Measurements from ENCODE around the gene SLC6A13. TPM values are rescaled to one million over a fixed set of nuclear protein-coding genes. Genes with fewer than 3 reads are reported as not detected.
"Not testable (repeated sequence)": the region's sequence is repeated elsewhere in the genome, so short reads cannot be mapped to it uniquely, and the experiment has no call there.

Gene SLC6A13
- total RNA-seq (under 1 TPM in 1 of 2 donors, not detected in 1; 0.90 TPM), polyA plus RNA-seq (not detected)
- long read RNA-seq, donor 1: 0 reads
- long read RNA-seq, donor 2: 0 reads

DNA sequence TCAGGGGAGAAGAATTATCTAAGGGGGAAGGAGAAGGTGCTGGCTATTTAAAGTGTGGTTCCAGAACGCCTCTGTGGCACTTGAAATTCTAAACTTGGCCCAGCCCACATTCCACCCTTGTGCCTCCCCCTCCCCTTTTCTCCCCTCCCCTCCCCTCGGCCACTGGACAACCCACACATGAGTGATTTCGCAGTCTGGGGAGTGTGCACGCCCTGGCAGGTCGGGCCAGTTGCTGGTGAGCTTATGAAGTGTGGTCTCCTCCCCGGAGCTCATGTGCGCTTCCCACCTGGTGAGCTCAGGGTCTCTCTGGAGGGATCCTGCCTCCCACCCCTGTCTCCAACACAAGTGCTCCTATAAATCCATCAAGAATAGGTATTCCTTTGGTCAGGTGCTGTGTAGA is at the start of gene SLC6A13:
SLC6A13 (minus strand) TSS at position 20 of the 400 bp plus-strand sequence. CDS start 2,784 bp downstream, outside the sequence.
- 15 to 16% methylated on average over 7 of the region's 7 CpGs for WGBS, 2 donors
- Histone ChIP-seq H3K4me1 (ENCODE audit: control insufficient read depth in 1 of 2, insufficient read depth in 2 of 2, low read length in 2 of 2) (no peaks in the 10 kb centered on the region), H3K27ac (ENCODE audit: low read depth in 1 of 2, low read length in 2 of 2) (no peak within 1 kb of the TSS), H3K4me3 (ENCODE audit: low read length in 2 of 2) (no peak within 1 kb of the TSS), H3K9me3 (ENCODE audit: control insufficient read depth, low read length) (no peaks in the 10 kb centered on the region), H3K36me3 (ENCODE audit: control insufficient read depth in 1 of 2, insufficient read depth in 2 of 2, low read length in 1 of 2) (no peaks in the 10 kb centered on the region), H3K27me3 (ENCODE audit: control insufficient read depth in 1 of 2, insufficient read depth in 2 of 2, low read length in 1 of 2) (peaks cover 0 to 1% of the 10 kb centered on the region in 2 donors)
- no peak for DNase-seq
- ATAC-seq (ENCODE audit: low FRiP score): no peak
- intact Hi-C loops (cut with DNase I): no loop called here

- H3K4me3 ChIP-seq (ENCODE audit: low read length in 2 of 2): no peak overlapping the region
- intact Hi-C loops (cut with DNase I): no loop called here
- H3K27ac ChIP-seq (ENCODE audit: low read depth in 1 of 2, low read length in 2 of 2): no peak overlapping the region
- H3K36me3 ChIP-seq (ENCODE audit: control insufficient read depth in 1 of 2, insufficient read depth in 2 of 2, low read length in 1 of 2): peaks cover 7 to 13% of the 10 kb centered on the region in 2 donors
- H3K4me1 ChIP-seq (ENCODE audit: control insufficient read depth in 1 of 2, insufficient read depth in 2 of 2, low read length in 2 of 2): no peaks in the 10 kb centered on the region
- ATAC-seq (ENCODE audit: low FRiP score): no peak
- WGBS, 2 donors: 70 to 78% methylated on average over 2 of the region's 2 CpGs
- no peaks in the 10 kb centered on the region for H3K9me3 ChIP-seq (ENCODE audit: control insufficient read depth, low read length)
- no peaks in the 10 kb centered on the region for H3K27me3 ChIP-seq (ENCODE audit: control insufficient read depth in 1 of 2, insufficient read depth in 2 of 2, low read length in 1 of 2)
- DNase-seq: no peak
Observed at GRCh38 chr12:308511-308910, 45.9 kb upstream of the SLC6A13 start.

DNA sequence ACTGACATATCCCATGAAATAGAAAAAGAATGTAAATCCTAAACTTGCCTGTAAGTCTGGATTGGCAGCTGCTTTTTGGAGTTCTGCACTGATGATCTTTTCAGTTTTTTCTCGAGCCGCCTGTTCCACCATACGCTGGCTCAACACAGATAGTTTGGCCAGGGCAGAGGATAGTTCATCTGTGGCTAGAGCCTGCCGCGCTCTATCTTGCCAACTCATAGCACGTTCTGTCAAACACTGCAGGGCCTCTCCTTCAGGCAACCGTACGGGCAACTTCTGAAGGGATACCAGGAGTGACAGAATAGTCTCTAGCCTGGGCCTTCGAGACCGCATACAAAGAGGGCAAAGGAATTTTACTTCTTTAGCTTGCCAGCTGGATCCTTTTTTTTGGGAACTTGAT is 44.8 kb upstream of the SLC6A13 start:
- no peaks in the 10 kb centered on the region for H3K9me3 ChIP-seq (ENCODE audit: control insufficient read depth, low read length)
- WGBS, 2 donors: 92 to 94% methylated on average over 10 of the region's 10 CpGs
- no peak overlapping the region for H3K4me3 ChIP-seq (ENCODE audit: low read length in 2 of 2)
- no peak for ATAC-seq (ENCODE audit: low FRiP score)
- no peak overlapping the region for H3K27ac ChIP-seq (ENCODE audit: low read depth in 1 of 2, low read length in 2 of 2)
- peaks cover 7 to 9% of the 10 kb centered on the region in 2 donors for H3K36me3 ChIP-seq (ENCODE audit: control insufficient read depth in 1 of 2, insufficient read depth in 2 of 2, low read length in 1 of 2)
- DNase-seq: no peak
- intact Hi-C loops (cut with DNase I): no loop called here
- H3K27me3 ChIP-seq (ENCODE audit: control insufficient read depth in 1 of 2, insufficient read depth in 2 of 2, low read length in 1 of 2): no peaks in the 10 kb centered on the region
- no peaks in the 10 kb centered on the region for H3K4me1 ChIP-seq (ENCODE audit: control insufficient read depth in 1 of 2, insufficient read depth in 2 of 2, low read length in 2 of 2)

DNA sequence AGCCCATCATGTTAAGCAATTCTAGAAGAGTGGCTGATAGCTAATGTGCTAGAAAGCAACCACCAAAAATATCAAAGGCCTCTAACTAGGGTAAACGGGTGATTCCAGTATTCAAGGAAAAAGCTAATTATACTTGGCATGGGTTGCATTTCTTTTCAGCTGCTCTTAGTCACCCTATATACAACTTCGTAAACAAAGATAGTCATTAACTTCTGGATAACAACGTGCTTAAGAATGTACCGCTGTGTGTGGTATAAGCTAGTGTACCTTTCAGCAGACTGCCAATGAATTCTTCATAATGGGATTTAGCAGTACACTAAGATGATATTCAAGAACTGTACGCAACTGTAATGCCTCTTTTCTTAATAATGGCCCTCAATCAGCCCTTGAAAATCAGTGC is 42.2 kb upstream of the SLC6A13 start:
- WGBS, 2 donors: 81 to 85% methylated on average over 5 of the region's 5 CpGs
- intact Hi-C loops (cut with DNase I): no loop called here
- H3K36me3 ChIP-seq (ENCODE audit: control insufficient read depth in 1 of 2, insufficient read depth in 2 of 2, low read length in 1 of 2): peaks cover 4 to 7% of the 10 kb centered on the region in 2 donors
- H3K4me3 ChIP-seq (ENCODE audit: low read length in 2 of 2): no peak overlapping the region
- DNase-seq (no peak), ATAC-seq (ENCODE audit: low FRiP score) (no peak)
- H3K27ac ChIP-seq (ENCODE audit: low read depth in 1 of 2, low read length in 2 of 2): no peak overlapping the region
- no peaks in the 10 kb centered on the region for H3K4me1 ChIP-seq (ENCODE audit: control insufficient read depth in 1 of 2, insufficient read depth in 2 of 2, low read length in 2 of 2)
- H3K9me3 ChIP-seq (ENCODE audit: control insufficient read depth, low read length): no peaks in the 10 kb centered on the region
- H3K27me3 ChIP-seq (ENCODE audit: control insufficient read depth in 1 of 2, insufficient read depth in 2 of 2, low read length in 1 of 2): no peaks in the 10 kb centered on the region

GRCh38 chr12:302766-303165 is 40.1 kb upstream of the SLC6A13 start:
- ATAC-seq (ENCODE audit: low FRiP score); H3K36me3 ChIP-seq (ENCODE audit: control insufficient read depth in 1 of 2, insufficient read depth in 2 of 2, low read length in 1 of 2); DNase-seq; H3K4me3 ChIP-seq (ENCODE audit: low read length in 2 of 2); H3K27me3 ChIP-seq (ENCODE audit: control insufficient read depth in 1 of 2, insufficient read depth in 2 of 2, low read length in 1 of 2); intact Hi-C loops (cut with DNase I); H3K9me3 ChIP-seq (ENCODE audit: control insufficient read depth, low read length); H3K27ac ChIP-seq (ENCODE audit: low read depth in 1 of 2, low read length in 2 of 2); H3K4me1 ChIP-seq (ENCODE audit: control insufficient read depth in 1 of 2, insufficient read depth in 2 of 2, low read length in 2 of 2): not testable (repeated sequence)
- 96 to 97% methylated on average over 3 of the region's 3 CpGs for WGBS, 2 donors

DNA sequence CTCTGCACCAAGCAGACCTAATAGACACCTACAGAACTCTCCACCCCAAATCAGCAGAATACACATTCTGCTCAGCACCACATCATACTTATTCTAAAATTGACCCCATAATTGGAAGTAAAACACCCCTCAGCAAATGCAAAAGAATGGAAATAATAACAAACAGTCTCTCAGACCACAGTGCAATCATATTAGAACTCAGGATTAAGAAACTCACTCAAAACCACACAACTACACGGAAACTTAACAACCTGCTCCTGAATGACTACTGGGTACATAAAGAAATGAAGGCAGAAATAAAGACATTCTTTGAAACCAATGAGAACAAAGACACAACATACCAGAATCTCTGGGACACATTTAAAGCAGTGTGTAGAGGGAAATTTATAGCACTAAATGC is 37.5 kb upstream of the SLC6A13 start:
- H3K4me3 ChIP-seq (ENCODE audit: low read length in 2 of 2); H3K4me1 ChIP-seq (ENCODE audit: control insufficient read depth in 1 of 2, insufficient read depth in 2 of 2, low read length in 2 of 2); H3K9me3 ChIP-seq (ENCODE audit: control insufficient read depth, low read length); H3K27ac ChIP-seq (ENCODE audit: low read depth in 1 of 2, low read length in 2 of 2); ATAC-seq (ENCODE audit: low FRiP score); DNase-seq; H3K27me3 ChIP-seq (ENCODE audit: control insufficient read depth in 1 of 2, insufficient read depth in 2 of 2, low read length in 1 of 2); H3K36me3 ChIP-seq (ENCODE audit: control insufficient read depth in 1 of 2, insufficient read depth in 2 of 2, low read length in 1 of 2); intact Hi-C loops (cut with DNase I): not testable (repeated sequence)
- WGBS, 2 donors: 95 to 100% methylated on average over 1 of the region's 1 CpG

- H3K4me3 ChIP-seq (ENCODE audit: low read length in 2 of 2); H3K4me1 ChIP-seq (ENCODE audit: control insufficient read depth in 1 of 2, insufficient read depth in 2 of 2, low read length in 2 of 2); H3K27ac ChIP-seq (ENCODE audit: low read depth in 1 of 2, low read length in 2 of 2); H3K9me3 ChIP-seq (ENCODE audit: control insufficient read depth, low read length); H3K36me3 ChIP-seq (ENCODE audit: control insufficient read depth in 1 of 2, insufficient read depth in 2 of 2, low read length in 1 of 2); DNase-seq; ATAC-seq (ENCODE audit: low FRiP score); H3K27me3 ChIP-seq (ENCODE audit: control insufficient read depth in 1 of 2, insufficient read depth in 2 of 2, low read length in 1 of 2); intact Hi-C loops (cut with DNase I): not testable (repeated sequence)
- 90 to 98% methylated on average over 5 of the region's 5 CpGs for WGBS, 2 donors
Observed at GRCh38 chr12:299511-299910, 36.9 kb upstream of the SLC6A13 start.

DNA sequence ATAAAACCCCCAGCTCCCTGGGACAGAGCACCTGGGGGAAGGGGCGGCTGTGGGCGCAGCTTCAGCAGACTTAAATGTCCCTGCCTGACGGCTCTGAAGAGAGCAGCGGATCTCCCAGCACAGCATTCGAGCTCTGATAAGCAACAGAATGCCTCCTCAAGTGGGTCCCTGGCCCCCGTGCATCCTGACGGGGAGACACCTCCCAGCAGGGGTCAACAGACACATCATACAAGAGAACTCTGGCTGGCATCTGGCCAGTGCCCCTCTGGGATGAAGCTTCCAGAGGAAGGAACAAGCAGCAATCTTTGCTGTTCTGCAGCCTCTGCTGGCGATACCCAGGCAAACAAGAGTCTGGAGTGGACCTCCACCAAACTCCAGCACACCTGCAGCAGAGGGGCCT is 35.4 kb upstream of the SLC6A13 start:
- H3K27me3 ChIP-seq (ENCODE audit: control insufficient read depth in 1 of 2, insufficient read depth in 2 of 2, low read length in 1 of 2); H3K36me3 ChIP-seq (ENCODE audit: control insufficient read depth in 1 of 2, insufficient read depth in 2 of 2, low read length in 1 of 2); H3K27ac ChIP-seq (ENCODE audit: low read depth in 1 of 2, low read length in 2 of 2); H3K4me1 ChIP-seq (ENCODE audit: control insufficient read depth in 1 of 2, insufficient read depth in 2 of 2, low read length in 2 of 2); intact Hi-C loops (cut with DNase I); ATAC-seq (ENCODE audit: low FRiP score); H3K9me3 ChIP-seq (ENCODE audit: control insufficient read depth, low read length); H3K4me3 ChIP-seq (ENCODE audit: low read length in 2 of 2); DNase-seq: not testable (repeated sequence)
- 92 to 93% methylated on average over 8 of the region's 8 CpGs for WGBS, 2 donors

GRCh38 chr12:295132-295531 is 32.5 kb upstream of the SLC6A13 start:
- H3K4me3 ChIP-seq (ENCODE audit: low read length in 2 of 2): no peak overlapping the region
- no peaks in the 10 kb centered on the region for H3K4me1 ChIP-seq (ENCODE audit: control insufficient read depth in 1 of 2, insufficient read depth in 2 of 2, low read length in 2 of 2)
- ATAC-seq (ENCODE audit: low FRiP score): no peak
- no peaks in the 10 kb centered on the region for H3K9me3 ChIP-seq (ENCODE audit: control insufficient read depth, low read length)
- intact Hi-C loops (cut with DNase I): no loop called here
- no peak overlapping the region for H3K27ac ChIP-seq (ENCODE audit: low read depth in 1 of 2, low read length in 2 of 2)
- WGBS, 2 donors: 91% methylated on average over 1 of the region's 1 CpG
- H3K36me3 ChIP-seq (ENCODE audit: control insufficient read depth in 1 of 2, insufficient read depth in 2 of 2, low read length in 1 of 2): peaks cover 5 to 13% of the 10 kb centered on the region in 2 donors
- DNase-seq: no peak
- no peaks in the 10 kb centered on the region for H3K27me3 ChIP-seq (ENCODE audit: control insufficient read depth in 1 of 2, insufficient read depth in 2 of 2, low read length in 1 of 2)

Measured in aorta (tissue), 5 donors.